Thyroid gland (tissue), 4 donors: ENCODE results near the gene CERK. TPM values are rescaled to one million over a fixed set of nuclear protein-coding genes. Genes with fewer than 3 reads are reported as not detected.

ENCODE experiments used
- DNase-seq, 2 donors: peaks; one replicate each; pipeline ENCODE4 v3.0.0-alpha.2; 2019
- H3K27ac ChIP-seq, 3 donors: fragments of 200-600 bp; sonication (generic); 1 replicate in 2 of 3; 2 replicates in 1 of 3; pipeline ENCODE4 v1.5.1; 2016 to 2019; ENCODE audit warnings: mild to moderate bottlenecking in 1 of 3, moderate library complexity in 1 of 3
- H3K27me3 ChIP-seq: fragments of 200-600 bp; sonication (generic); one replicate; pipeline ENCODE4 v1.5.1; 2019
- H3K36me3 ChIP-seq, 2 donors: fragments of 200-600 bp; sonication (generic); one replicate each; pipeline ENCODE4 v1.5.1; 2016 to 2019
- H3K4me1 ChIP-seq, 2 donors: fragments of 200-600 bp; sonication (generic); one replicate each; pipeline ENCODE4 v1.5.1; 2017 to 2019
- H3K4me3 ChIP-seq, 3 donors: fragments of 200-600 bp; sonication (generic); replicated peaks in 1 of 3; 1 replicate in 2 of 3; 2 replicates in 1 of 3; pipeline ENCODE4 v1.5.1; 2016; ENCODE audit warnings: mild to moderate bottlenecking in 1 of 3
- H3K9me3 ChIP-seq: fragments of 200-600 bp; sonication (generic); one replicate; pipeline ENCODE4 v1.5.1; 2017
- CTCF ChIP-seq, 6 experiments: fragments of 200-600 bp in 3 of 6; fragments of 450-650 bp in 3 of 6; sonication (generic) in 3 of 6; IDR thresholded peaks; one replicate each; pipeline ENCODE4 v1.5.1; 2016 to 2019; ENCODE audit warnings: antibody characterized with exemption in 6 of 6, mild to moderate bottlenecking in 2 of 6, inconsistent platforms in 1 of 6, moderate library complexity in 1 of 6
- POLR2A ChIP-seq, 2 donors: fragments of 450-650 bp; IDR thresholded peaks; one replicate each; pipeline ENCODE4 v1.6.1; 2017; ENCODE audit warnings: antibody characterized with exemption in 2 of 2, mild to moderate bottlenecking in 2 of 2, moderate library complexity in 1 of 2
- WGBS, 2 donors: methylation state at CpG; one replicate each; pipeline ENCODE4 v1.1.5; 2017; 5-methylcytosine and 5-hydroxymethylcytosine counted together
- intact Hi-C: fragments of 100-400 bp; cut with DNase I; formaldehyde crosslinking; loops from one replicate; pipeline ENCODE4 v1.15.1; 2023
- total RNA-seq, 4 donors: library from RNA; depleted of rRNA; stranded (reverse); fragments of >200 nt; gene quantifications; one replicate each; pipeline ENCODE4 v1.2.3, GENCODE V29; 2016

Gene CERK
- total RNA-seq, 4 donors from 2014 or later, result 74.6 to 84.7 (median 81.5) TPM

- Histone ChIP-seq H3K4me1 (peaks cover 9 to 56% of the 10 kb centered on the region in 2 donors), H3K27ac (peak overlapping the region in 2 of 3 donors; percentile 57 to 69), H3K36me3 (no peaks in the 10 kb centered on the region), H3K4me3 (no peak overlapping the region), H3K9me3 (no peaks in the 10 kb centered on the region), H3K27me3 (no peaks in the 10 kb centered on the region)
- peak; percentile 94 to 96 for DNase-seq
- 21 to 27% methylated on average over 10 to 12 of the region's 12 CpGs for WGBS, 2 donors
- TF ChIP-seq CTCF (IDR thresholded peaks at IDR 0.05) (no peak), POLR2A (IDR thresholded peaks at IDR 0.05) (no peak)
- intact Hi-C loops, result no loop called here
Measured at GRCh38 chr22:46750863-46751443, 12.9 kb upstream of the CERK start.

- TF ChIP-seq CTCF (IDR thresholded peaks at IDR 0.05) (no peak), POLR2A (IDR thresholded peaks at IDR 0.05) (no peak)
- no peaks in the 10 kb centered on the region for H3K27me3 ChIP-seq
- H3K36me3 ChIP-seq, result no peaks in the 10 kb centered on the region
- DNase-seq, result no peak
- no peaks in the 10 kb centered on the region for H3K9me3 ChIP-seq
- peak overlapping the region in 1 of 3 donors; percentile 69 for H3K27ac ChIP-seq
- H3K4me3 ChIP-seq, result no peak overlapping the region
- intact Hi-C loops, result no loop called here
- 35 to 63% methylated on average over 5 of the region's 5 CpGs for WGBS, 2 donors
- H3K4me1 ChIP-seq, result peaks cover 9 to 56% of the 10 kb centered on the region in 2 donors
Measured at GRCh38 chr22:46750530-46750800, 12.4 kb upstream of the CERK start.

GRCh38 chr22:46749682-46750529 is 11.9 kb upstream of the CERK start:
- Histone ChIP-seq H3K27ac (peak overlapping the region in 1 of 3 donors; percentile 69), H3K9me3 (no peaks in the 10 kb centered on the region), H3K4me1 (peaks cover 9 to 55% of the 10 kb centered on the region in 2 donors), H3K27me3 (no peaks in the 10 kb centered on the region), H3K36me3 (no peaks in the 10 kb centered on the region), H3K4me3 (no peak overlapping the region)
- DNase-seq, result no peak
- intact Hi-C loops, result no loop called here
- TF ChIP-seq POLR2A (IDR thresholded peaks at IDR 0.05) (no peak), CTCF (IDR thresholded peaks at IDR 0.05) (no peak)
- WGBS, 2 donors, result 73 to 86% methylated on average over 13 to 14 of the region's 14 CpGs

- Histone ChIP-seq H3K4me3 (no peak overlapping the region), H3K27me3 (no peaks in the 10 kb centered on the region), H3K4me1 (peaks cover 9 to 49% of the 10 kb centered on the region in 2 donors), H3K36me3 (no peaks in the 10 kb centered on the region), H3K9me3 (no peaks in the 10 kb centered on the region), H3K27ac (no peak overlapping the region)
- TF ChIP-seq POLR2A (IDR thresholded peaks at IDR 0.05) (no peak), CTCF (IDR thresholded peaks at IDR 0.05) (no peak)
- 42 to 43% methylated on average over 14 to 15 of the region's 15 CpGs for WGBS, 2 donors
- intact Hi-C loops, result no loop called here
- no peak for DNase-seq
Measured at GRCh38 chr22:46748908-46749675, 11.0 kb upstream of the CERK start.
